ENCODE measurements around the gene PDLIM3.

GRCh38 chr4:185560316-185560715 lies 25.0 kb upstream of the PDLIM3 start:
- TF ChIP-seq POLR2AphosphoS5 (IDR thresholded peaks at IDR 0.05; ENCODE audit: low read depth, low read length) = no peak
- no peak for TF ChIP-seq POLR2A (IDR thresholded peaks at IDR 0.05; ENCODE audit: low read depth, low read length)

Measured in GM12892 (cell line).